GM23248 (cell line): ENCODE results near the gene MSI1.

Experiments
- EZH2 ChIP-seq: fragments of 200-600 bp; sonication (generic); IDR thresholded peaks from 2 replicates; pipeline ENCODE4 v1.6.1; 2018; ENCODE audit warnings: antibody characterized with exemption, mild to moderate bottlenecking; ENCODE audit not compliant: insufficient read depth, poor library complexity, severe bottlenecking
- EZH2phosphoT487 ChIP-seq: fragments of 200-600 bp; sonication (generic); IDR thresholded peaks from 2 replicates; pipeline ENCODE4 v1.6.1; 2018; ENCODE audit warnings: antibody characterized with exemption, moderate library complexity, mild to moderate bottlenecking, low read depth; ENCODE audit not compliant: insufficient read depth

GRCh38 chr12:120406069-120406468, 37.1 kb upstream of the MSI1 start:
- TF ChIP-seq EZH2: no peak
- no peak for TF ChIP-seq EZH2phosphoT487
